Dendritic cell treated with granulocyte-macrophage colony-stimulating factor and Interleukin-4, amounts not matched to agents 40 ng/mL and 50 ng/mL, for 4 days (primary cell): Measurements from ENCODE around the gene NDC1.

Experiments used
- H3K27ac Mint-ChIP-seq: one replicate; pipeline ENCODE4 v1.8.0; 2022; ENCODE audit warnings: mild to moderate bottlenecking, mixed read lengths
- H3K27me3 Mint-ChIP-seq: one replicate; pipeline ENCODE4 v1.8.0; 2022; ENCODE audit warnings: mild to moderate bottlenecking, mixed read lengths
- H3K36me3 Mint-ChIP-seq: one replicate; pipeline ENCODE4 v1.8.0; 2022; ENCODE audit warnings: low read depth, mixed read lengths
- H3K4me1 Mint-ChIP-seq: one replicate; pipeline ENCODE4 v1.8.0; 2022; ENCODE audit warnings: low read depth, mixed read lengths
- H3K4me3 Mint-ChIP-seq: one replicate; pipeline ENCODE4 v1.8.0; 2022; ENCODE audit warnings: mild to moderate bottlenecking, moderate library complexity, mixed read lengths
- H3K9me3 Mint-ChIP-seq: one replicate; pipeline ENCODE4 v1.8.0; 2022; ENCODE audit warnings: mixed read lengths
- intact Hi-C: fragments of 100-400 bp; cut with micrococcal nuclease; formaldehyde crosslinking; loops from one replicate; pipeline ENCODE4 v1.15.0; 2022

Gene NDC1

GRCh38 chr1:53810497-53810896, 27.6 kb downstream of the NDC1 start:
- Mint-ChIP-seq H3K9me3 (no peaks in the 10 kb centered on the region), H3K4me1 (peaks cover 7% of the 10 kb centered on the region), H3K27ac (no peak overlapping the region)

GRCh38 chr1:53810007-53810406, 28.1 kb downstream of the NDC1 start:
- intact Hi-C loops = no loop called here
- peaks cover 72% of the 10 kb centered on the region for H3K36me3 Mint-ChIP-seq
- H3K4me3 Mint-ChIP-seq = no peak overlapping the region

More at GRCh38 chr1:53810497-53810896, 27.6 kb downstream of the NDC1 start:
- intact Hi-C loops = no loop called here
- H3K27me3 Mint-ChIP-seq = no peaks in the 10 kb centered on the region
- peaks cover 74% of the 10 kb centered on the region for H3K36me3 Mint-ChIP-seq
- H3K4me3 Mint-ChIP-seq = no peak overlapping the region

GRCh38 chr1:53807916-53808315, 30.2 kb downstream of the NDC1 start:
- H3K36me3 Mint-ChIP-seq = peaks cover 70% of the 10 kb centered on the region
- no peak overlapping the region for H3K4me3 Mint-ChIP-seq
- intact Hi-C loops = no loop called here
- peaks cover 7% of the 10 kb centered on the region for H3K4me1 Mint-ChIP-seq
- H3K27me3 Mint-ChIP-seq = no peaks in the 10 kb centered on the region
- H3K27ac Mint-ChIP-seq = no peak overlapping the region
- H3K9me3 Mint-ChIP-seq = no peaks in the 10 kb centered on the region

More at GRCh38 chr1:53810007-53810406, 28.1 kb downstream of the NDC1 start:
- no peaks in the 10 kb centered on the region for H3K27me3 Mint-ChIP-seq
- peaks cover 7% of the 10 kb centered on the region for H3K4me1 Mint-ChIP-seq
- H3K9me3 Mint-ChIP-seq = no peaks in the 10 kb centered on the region
- H3K27ac Mint-ChIP-seq = no peak overlapping the region

- H3K27ac Mint-ChIP-seq = no peak overlapping the region
- H3K27me3 Mint-ChIP-seq = no peaks in the 10 kb centered on the region
- no peaks in the 10 kb centered on the region for H3K4me1 Mint-ChIP-seq
- H3K9me3 Mint-ChIP-seq = no peaks in the 10 kb centered on the region
- H3K36me3 Mint-ChIP-seq = peaks cover 70% of the 10 kb centered on the region
- intact Hi-C loops = no loop called here
- H3K4me3 Mint-ChIP-seq = no peak overlapping the region
Measured at GRCh38 chr1:53804791-53805505, 33.1 kb downstream of the NDC1 start.

GRCh38 chr1:53804181-53804580, 33.9 kb downstream of the NDC1 start:
- Mint-ChIP-seq H3K27me3 (no peaks in the 10 kb centered on the region), H3K9me3 (no peaks in the 10 kb centered on the region), H3K27ac (no peak overlapping the region), H3K36me3 (peaks cover 73% of the 10 kb centered on the region), H3K4me1 (no peaks in the 10 kb centered on the region), H3K4me3 (no peak overlapping the region)
- intact Hi-C loops = no loop called here

- peaks cover 71% of the 10 kb centered on the region for H3K36me3 Mint-ChIP-seq
- no peaks in the 10 kb centered on the region for H3K27me3 Mint-ChIP-seq
- H3K4me1 Mint-ChIP-seq = no peaks in the 10 kb centered on the region
- no peaks in the 10 kb centered on the region for H3K9me3 Mint-ChIP-seq
- no peak overlapping the region for H3K4me3 Mint-ChIP-seq
- intact Hi-C loops = no loop called here
- no peak overlapping the region for H3K27ac Mint-ChIP-seq
Measured at GRCh38 chr1:53800621-53801020, 37.5 kb downstream of the NDC1 start.

- Mint-ChIP-seq H3K4me3 (no peak overlapping the region), H3K36me3 (peaks cover 74% of the 10 kb centered on the region), H3K4me1 (no peaks in the 10 kb centered on the region), H3K9me3 (no peaks in the 10 kb centered on the region), H3K27ac (no peak overlapping the region), H3K27me3 (no peaks in the 10 kb centered on the region)
- intact Hi-C loops = no loop called here
Measured at GRCh38 chr1:53799141-53799540, 39.0 kb downstream of the NDC1 start.

GRCh38 chr1:53792806-53793205, 45.3 kb downstream of the NDC1 start:
- Mint-ChIP-seq H3K27ac (no peak overlapping the region), H3K27me3 (no peaks in the 10 kb centered on the region), H3K4me1 (no peaks in the 10 kb centered on the region), H3K9me3 (no peaks in the 10 kb centered on the region), H3K4me3 (no peak overlapping the region), H3K36me3 (peaks cover 66% of the 10 kb centered on the region)
- intact Hi-C loops = no loop called here

- H3K27me3 Mint-ChIP-seq = no peaks in the 10 kb centered on the region
- no peak overlapping the region for H3K27ac Mint-ChIP-seq
- H3K4me1 Mint-ChIP-seq = no peaks in the 10 kb centered on the region
- no peaks in the 10 kb centered on the region for H3K9me3 Mint-ChIP-seq
- intact Hi-C loops = no loop called here
- H3K36me3 Mint-ChIP-seq = peaks cover 78% of the 10 kb centered on the region
- H3K4me3 Mint-ChIP-seq = no peak overlapping the region
Measured at GRCh38 chr1:53787655-53788054, 50.4 kb downstream of the NDC1 start.

- intact Hi-C loops = no loop called here
- Mint-ChIP-seq H3K9me3 (no peaks in the 10 kb centered on the region), H3K27ac (no peak overlapping the region), H3K4me3 (no peak overlapping the region), H3K36me3 (peaks cover 68% of the 10 kb centered on the region), H3K27me3 (no peaks in the 10 kb centered on the region), H3K4me1 (no peaks in the 10 kb centered on the region)
Measured at GRCh38 chr1:53783056-53783455, 55.0 kb downstream of the NDC1 start.

- no peak overlapping the region for H3K27ac Mint-ChIP-seq
- no peaks in the 10 kb centered on the region for H3K27me3 Mint-ChIP-seq
- peaks cover 66% of the 10 kb centered on the region for H3K36me3 Mint-ChIP-seq
- no peaks in the 10 kb centered on the region for H3K9me3 Mint-ChIP-seq
- intact Hi-C loops = no loop called here
- no peak overlapping the region for H3K4me3 Mint-ChIP-seq
- no peaks in the 10 kb centered on the region for H3K4me1 Mint-ChIP-seq
Measured at GRCh38 chr1:53781654-53782053, 56.4 kb downstream of the NDC1 start.

GRCh38 chr1:53777272-53777671, 60.8 kb downstream of the NDC1 start:
- no peak overlapping the region for H3K4me3 Mint-ChIP-seq
- peaks cover 36% of the 10 kb centered on the region for H3K36me3 Mint-ChIP-seq
- H3K27ac Mint-ChIP-seq = no peak overlapping the region
- H3K9me3 Mint-ChIP-seq = no peaks in the 10 kb centered on the region
- no peaks in the 10 kb centered on the region for H3K27me3 Mint-ChIP-seq
- H3K4me1 Mint-ChIP-seq = no peaks in the 10 kb centered on the region
- intact Hi-C loops = no loop called here

- Mint-ChIP-seq H3K36me3 (peaks cover 37% of the 10 kb centered on the region), H3K27ac (no peak overlapping the region), H3K27me3 (no peaks in the 10 kb centered on the region), H3K4me3 (no peak overlapping the region), H3K9me3 (no peaks in the 10 kb centered on the region), H3K4me1 (no peaks in the 10 kb centered on the region)
- intact Hi-C loops = no loop called here
Measured at GRCh38 chr1:53771648-53772047, 66.4 kb downstream of the NDC1 start.

GRCh38 chr1:53769780-53770179, 68.3 kb downstream of the NDC1 start:
- intact Hi-C loops = no loop called here

GRCh38 chr1:53769184-53769583, 68.9 kb downstream of the NDC1 start:
- Mint-ChIP-seq H3K36me3 (peaks cover 32% of the 10 kb centered on the region), H3K27me3 (no peaks in the 10 kb centered on the region), H3K27ac (no peak overlapping the region), H3K4me3 (no peak overlapping the region), H3K9me3 (no peaks in the 10 kb centered on the region), H3K4me1 (no peaks in the 10 kb centered on the region)
- intact Hi-C loops = no loop called here

More at GRCh38 chr1:53769780-53770179, 68.3 kb downstream of the NDC1 start:
- H3K9me3 Mint-ChIP-seq = no peaks in the 10 kb centered on the region
- H3K4me1 Mint-ChIP-seq = no peaks in the 10 kb centered on the region
- no peak overlapping the region for H3K4me3 Mint-ChIP-seq
- H3K27me3 Mint-ChIP-seq = no peaks in the 10 kb centered on the region
- H3K27ac Mint-ChIP-seq = no peak overlapping the region
- H3K36me3 Mint-ChIP-seq = peaks cover 32% of the 10 kb centered on the region
